Activated CD8-positive, alpha-beta memory T cell treated with anti-CD3 and anti-CD28 coated beads for 24 hours (primary cell): ENCODE measurements around the gene ISOC1.

ENCODE experiments used
- DNase-seq: peaks from one replicate; pipeline ENCODE4 v3.0.0-alpha.2; 2020

ISOC1 gene

GRCh38 chr5:129094087-129094923 is at the start of gene ISOC1:
ISOC1 (plus strand) TSS chr5:129094749; CDS start chr5:129094767, 18 bp downstream.
- peak; percentile 95 for DNase-seq

- no peak for DNase-seq
These were observed 48.4 kb upstream of the ISOC1 start for GRCh38 chr5:129046151-129046550.

- no peak for DNase-seq
These were observed 46.0 kb upstream of the ISOC1 start for GRCh38 chr5:129048509-129048908.

- no peak for DNase-seq
These were observed 45.3 kb upstream of the ISOC1 start for GRCh38 chr5:129049126-129049799.

DNA sequence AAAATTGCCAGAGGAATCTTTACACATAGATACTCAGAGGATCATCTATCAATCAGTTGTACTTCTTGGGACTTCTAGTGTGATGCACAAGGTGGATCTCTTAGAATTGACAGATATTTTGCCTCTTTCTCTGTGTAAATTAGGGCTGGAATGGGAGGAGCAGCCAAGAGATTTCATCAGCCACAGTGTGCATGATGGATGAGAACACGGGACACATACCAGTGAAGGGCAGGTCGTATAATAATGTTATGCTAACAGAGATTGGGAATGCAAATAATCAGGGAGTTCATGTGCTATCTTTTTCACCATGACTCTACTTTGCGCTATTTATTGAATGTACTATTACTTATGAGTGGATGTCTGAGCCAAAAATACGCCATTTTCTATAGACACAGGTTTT is 43.3 kb upstream of the ISOC1 start:
- DNase-seq: no peak

GRCh38 chr5:129053438-129053837 is 41.1 kb upstream of the ISOC1 start:
- no peak for DNase-seq

DNA sequence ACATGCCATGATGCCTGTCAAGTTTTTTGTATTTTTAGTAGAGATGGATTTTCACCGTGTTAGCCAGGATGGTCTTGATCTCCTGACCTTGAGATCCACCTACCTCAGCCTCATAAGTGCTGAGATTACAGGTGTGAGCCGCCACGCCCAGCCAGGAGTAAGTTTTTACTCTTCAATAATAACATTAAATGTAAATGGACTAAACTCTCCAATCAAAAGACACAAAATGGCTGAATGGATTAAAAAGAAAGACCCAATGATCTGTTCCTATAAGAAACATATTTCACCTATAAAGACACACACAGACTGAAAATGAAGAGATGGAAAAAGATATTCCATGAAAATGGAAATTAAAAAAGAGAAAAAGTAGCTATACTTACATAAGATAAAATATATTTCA is 37.2 kb upstream of the ISOC1 start:
- no peak for DNase-seq

DNA sequence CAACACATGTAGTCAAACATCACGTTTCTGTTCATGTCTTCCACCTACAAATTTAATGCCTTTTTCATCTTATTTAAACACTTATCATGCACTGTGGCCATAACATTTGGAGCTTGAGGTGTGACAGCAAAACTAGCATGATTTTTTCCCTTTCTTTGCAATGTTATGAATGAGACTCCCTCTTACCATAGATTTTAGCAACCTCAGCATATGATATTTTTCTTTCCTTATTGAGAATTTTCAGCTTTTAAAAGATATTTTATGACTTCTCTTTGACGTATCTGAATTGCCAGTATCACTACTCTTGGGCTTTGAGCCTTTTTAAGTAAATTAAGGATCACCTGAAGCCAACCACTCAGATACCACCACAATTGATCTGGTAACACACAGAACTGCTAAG is 32.7 kb upstream of the ISOC1 start:
- no peak for DNase-seq

DNA sequence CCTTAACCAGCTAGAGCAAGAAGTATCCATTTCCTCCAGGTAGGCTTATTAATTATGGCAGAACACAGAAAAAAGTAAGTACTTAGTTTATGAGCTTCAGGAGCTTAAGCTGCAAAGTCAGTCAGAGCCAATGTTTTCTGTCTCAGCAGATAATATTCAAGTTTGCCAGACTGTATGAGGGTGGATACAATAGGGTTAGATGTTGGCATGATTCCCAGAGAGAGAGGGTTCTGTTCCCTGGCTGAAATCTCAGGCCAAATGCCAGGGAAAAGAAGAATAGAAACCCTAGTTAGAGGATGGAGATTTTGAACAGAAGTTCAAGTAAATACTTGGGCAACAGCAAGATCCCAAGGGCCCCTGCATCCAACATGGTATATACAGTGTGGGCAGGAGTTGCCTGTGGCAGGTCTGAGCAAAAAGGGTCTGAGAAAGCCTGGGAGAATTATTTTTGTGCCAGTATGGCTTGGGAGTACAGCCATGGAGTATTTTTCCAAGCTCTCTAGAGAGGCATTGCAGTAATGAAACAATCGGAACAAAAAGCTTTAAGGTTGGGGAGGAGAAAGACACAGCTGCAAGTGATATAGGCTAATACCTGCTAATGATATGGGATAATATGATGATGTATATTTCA is 31.0 kb upstream of the ISOC1 start:
- no peak for DNase-seq

DNA sequence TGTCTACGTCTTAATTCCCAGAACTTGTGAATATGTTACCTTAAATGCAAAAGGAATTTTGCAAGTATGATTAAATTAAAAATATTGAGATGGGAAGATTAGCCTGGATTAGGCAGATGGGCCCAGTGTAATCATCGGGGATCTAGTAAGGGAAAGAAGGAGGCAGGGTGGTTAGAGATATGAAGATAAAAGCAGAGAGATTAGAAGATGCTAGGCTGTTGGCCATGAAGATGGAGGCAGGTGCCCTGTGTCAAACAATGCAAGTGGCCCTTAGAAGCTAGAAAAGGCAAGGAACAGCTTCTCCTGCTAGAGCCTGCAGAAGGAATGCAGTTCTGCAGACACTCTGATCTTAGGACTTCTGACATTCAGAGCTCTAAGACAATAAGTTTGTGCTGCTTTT is 28.8 kb upstream of the ISOC1 start:
- no peak for DNase-seq

- DNase-seq: no peak
These were observed 26.8 kb upstream of the ISOC1 start for GRCh38 chr5:129067745-129068144.

DNA sequence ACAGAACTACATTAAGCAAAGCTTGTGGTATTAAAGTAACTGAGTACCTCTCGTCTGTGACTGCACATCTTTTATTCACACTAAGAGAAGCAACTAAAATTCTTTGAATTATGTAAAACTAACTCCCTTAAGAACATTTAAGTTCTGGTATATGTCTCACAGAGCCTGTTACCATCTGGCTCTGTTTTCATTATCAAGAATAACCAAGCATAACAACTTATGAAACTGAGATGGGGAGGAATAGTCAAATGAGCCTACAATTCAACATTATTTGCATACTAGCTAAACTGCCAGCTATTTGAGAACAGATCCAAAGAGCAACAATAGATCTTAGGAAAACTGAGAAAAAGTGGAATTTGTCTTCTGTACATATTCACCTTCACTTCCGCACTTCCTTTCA is 25.3 kb upstream of the ISOC1 start:
- DNase-seq: no peak

DNA sequence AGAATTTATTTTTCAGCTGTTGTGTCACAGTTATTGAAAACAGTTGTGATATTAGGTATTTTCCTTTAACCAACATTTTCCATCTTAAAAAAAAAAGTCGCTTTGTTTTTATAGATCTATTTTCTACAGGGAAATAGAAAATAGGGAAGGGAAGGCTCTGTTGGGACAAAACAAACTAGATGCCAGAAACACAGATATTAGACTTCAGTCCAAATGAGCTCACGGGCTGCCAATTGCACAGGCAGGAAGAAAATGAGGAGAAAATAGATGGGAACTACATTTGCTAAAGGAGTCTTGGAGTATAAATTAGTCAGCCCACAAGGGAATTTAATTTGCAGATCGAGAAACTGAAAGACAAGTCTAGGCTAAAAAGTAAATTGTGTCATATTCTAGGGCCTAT is 21.4 kb upstream of the ISOC1 start:
- no peak for DNase-seq

- no peak for DNase-seq
These were observed 19.6 kb upstream of the ISOC1 start for GRCh38 chr5:129074903-129075302.

GRCh38 chr5:129077433-129078075 is 17.0 kb upstream of the ISOC1 start:
- DNase-seq: no peak

DNA sequence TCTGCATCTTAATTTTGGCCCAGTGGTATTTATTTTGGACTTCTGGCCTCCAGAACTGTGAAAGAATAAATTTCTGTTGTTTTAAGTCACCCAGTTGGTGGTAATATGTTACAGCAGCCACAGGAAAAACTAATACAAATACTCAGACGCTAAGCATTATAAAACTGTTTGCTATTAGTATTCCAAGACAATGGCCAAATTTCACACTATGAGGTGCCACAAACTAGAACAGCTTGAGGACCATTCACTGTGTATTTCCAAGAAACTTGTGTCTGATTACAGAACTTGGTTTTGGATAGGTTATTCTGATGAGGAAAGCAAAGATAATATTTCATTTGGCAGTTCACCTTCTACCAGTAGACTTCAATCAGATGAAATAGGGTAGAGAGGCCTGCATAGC is 16.3 kb upstream of the ISOC1 start:
- no peak for DNase-seq

DNA sequence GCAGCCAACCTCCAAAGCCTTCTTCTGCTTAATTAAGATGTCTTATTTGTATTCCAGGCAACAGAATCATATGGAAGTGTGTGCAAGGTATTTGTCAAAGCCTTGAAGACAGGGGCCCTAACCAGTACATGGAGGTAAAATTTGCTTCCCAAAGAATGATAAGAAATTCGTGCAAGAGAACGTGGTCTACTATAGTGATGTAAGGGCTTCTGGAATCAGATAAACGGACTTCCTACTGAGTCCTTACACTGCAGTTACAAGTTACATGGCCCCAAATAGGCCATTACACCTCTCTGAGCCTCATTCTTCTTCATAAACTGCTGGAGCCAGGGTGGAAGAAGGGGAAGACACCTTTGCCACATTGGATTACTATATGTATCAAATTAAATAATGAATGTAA is 15.9 kb upstream of the ISOC1 start:
- DNase-seq: no peak

GRCh38 chr5:129079496-129079895 is 15.1 kb upstream of the ISOC1 start:
- DNase-seq: no peak

- DNase-seq: no peak
These were observed 13.8 kb upstream of the ISOC1 start for GRCh38 chr5:129080766-129081165.

- no peak for DNase-seq
These were observed 12.1 kb upstream of the ISOC1 start for GRCh38 chr5:129082225-129083136.

- no peak for DNase-seq
These were observed 663 bp downstream of the ISOC1 start for GRCh38 chr5:129094924-129095899.
